Uterus (tissue), 4 donors: ENCODE measurements around the gene GOSR2. TPM values are rescaled to one million over a fixed set of nuclear protein-coding genes. Genes with fewer than 3 reads are reported as not detected.
"Not testable (repeated sequence)": the region's sequence is repeated elsewhere in the genome, so short reads cannot be mapped to it uniquely, and the experiment has no call there.

ENCODE experiments used
- DNase-seq, 2 donors: peaks; one replicate each; pipeline ENCODE4 v3.0.0-alpha.2; 2019 to 2020
- H3K27ac ChIP-seq, 2 donors: fragments of 200-600 bp; sonication (generic); 1 replicate in 1 of 2; 2 replicates in 1 of 2; pipeline ENCODE4 v1.5.1; 2016 to 2018
- H3K27me3 ChIP-seq, 2 donors: fragments of 200-600 bp; sonication (generic); one replicate each; pipeline ENCODE4 v1.5.1; 2018 to 2019; ENCODE audit warnings: control low read depth in 1 of 2
- H3K36me3 ChIP-seq, 2 donors: fragments of 200-600 bp; sonication (generic); one replicate each; pipeline ENCODE4 v1.5.1; 2019; ENCODE audit warnings: control low read depth in 1 of 2
- H3K4me1 ChIP-seq, 2 donors: fragments of 200-600 bp; sonication (generic); one replicate each; pipeline ENCODE4 v1.5.1; 2018 to 2019; ENCODE audit warnings: control low read depth in 1 of 2
- H3K4me3 ChIP-seq, 2 donors: fragments of 200-600 bp; sonication (generic); 1 replicate in 1 of 2; 2 replicates in 1 of 2; pipeline ENCODE4 v1.5.1; 2018 to 2019; ENCODE audit warnings: mild to moderate bottlenecking in 1 of 2
- H3K9me3 ChIP-seq, 2 donors: fragments of 200-600 bp; sonication (generic); one replicate each; pipeline ENCODE4 v1.5.1; 2019; ENCODE audit warnings: control low read depth in 1 of 2
- CTCF ChIP-seq, 4 experiments: fragments of 200-600 bp in 2 of 4; fragments of 450-650 bp in 2 of 4; sonication (generic) in 2 of 4; IDR thresholded peaks; one replicate each; pipeline ENCODE4 v1.5.1; 2016 to 2019; ENCODE audit warnings: antibody characterized with exemption in 4 of 4, mild to moderate bottlenecking in 2 of 4, moderate library complexity in 1 of 4
- POLR2A ChIP-seq, 2 donors: fragments of 450-650 bp; IDR thresholded peaks; one replicate each; pipeline ENCODE4 v1.6.1; 2016; ENCODE audit warnings: antibody characterized with exemption in 2 of 2, mild to moderate bottlenecking in 1 of 2, moderate library complexity in 1 of 2
- intact Hi-C: fragments of 100-400 bp; cut with DNase I; formaldehyde crosslinking; loops from one replicate; pipeline ENCODE4 v1.15.1; 2023; ENCODE audit warnings: low total_unique reads
- total RNA-seq, 4 donors: library from RNA; depleted of rRNA in 3 of 4; stranded (reverse); fragments of >200 nt in 3 of 4; gene quantifications; one replicate each; pipeline versions ENCODE4 v1.1.0 to v1.2.4, GENCODE V29; 2014 to 2023
- donor health status: DM: yes; HTN: yes; CAD: no.

Gene GOSR2
- total RNA-seq, 4 donors from 2014 or later: 66.9 to 90.5 (median 77.2) TPM

GRCh38 chr17:46982577-46982976, 59.6 kb downstream of the GOSR2 start:
- DNase-seq: no peak

DNA sequence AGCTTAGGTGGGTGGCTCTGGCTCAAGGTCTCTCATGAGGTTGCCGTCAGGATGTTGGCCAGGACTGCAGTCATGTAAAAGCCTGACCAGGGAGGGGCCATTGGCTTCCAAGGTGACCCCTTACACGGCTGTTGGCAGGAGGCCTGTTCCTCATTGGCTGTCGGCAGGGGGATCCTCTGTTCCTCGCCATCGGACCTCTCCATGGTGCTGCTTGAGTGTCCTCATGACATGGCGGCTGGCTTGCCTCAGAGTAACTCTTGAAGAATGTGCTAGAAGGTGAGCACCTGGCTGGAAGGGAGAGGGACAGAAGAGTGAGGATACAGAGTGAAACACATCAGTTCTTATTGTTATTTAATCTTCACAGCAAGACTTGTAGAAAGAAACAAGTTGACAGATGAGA, 60.8 kb downstream of the GOSR2 start:
- Histone ChIP-seq H3K27me3 (peaks cover 0 to 5% of the 10 kb centered on the region in 2 donors), H3K4me3 (no peak overlapping the region), H3K4me1 (peaks cover 0 to 1% of the 10 kb centered on the region in 2 donors), H3K27ac (no peak overlapping the region), H3K36me3 (no peaks in the 10 kb centered on the region), H3K9me3 (no peaks in the 10 kb centered on the region)
- TF ChIP-seq POLR2A (IDR thresholded peaks at IDR 0.05): no peak
- DNase-seq: no peak
- intact Hi-C loops: no loop called here

More at GRCh38 chr17:46982577-46982976, 59.6 kb downstream of the GOSR2 start:
- Histone ChIP-seq H3K27me3 (peaks cover 0 to 14% of the 10 kb centered on the region in 2 donors), H3K4me3 (no peak overlapping the region), H3K4me1 (peaks cover 0 to 8% of the 10 kb centered on the region in 2 donors), H3K9me3 (no peaks in the 10 kb centered on the region), H3K36me3 (no peaks in the 10 kb centered on the region), H3K27ac (no peak overlapping the region)
- intact Hi-C loops: no loop called here
- TF ChIP-seq POLR2A (IDR thresholded peaks at IDR 0.05) (no peak), CTCF (IDR thresholded peaks at IDR 0.05) (no peak)

GRCh38 chr17:46984341-46984740, 61.4 kb downstream of the GOSR2 start:
- H3K36me3 ChIP-seq: no peaks in the 10 kb centered on the region
- TF ChIP-seq POLR2A (IDR thresholded peaks at IDR 0.05): no peak
- no peak for TF ChIP-seq CTCF (IDR thresholded peaks at IDR 0.05)
- H3K4me3 ChIP-seq: no peak overlapping the region
- no peaks in the 10 kb centered on the region for H3K9me3 ChIP-seq
- no peak for DNase-seq
- H3K27ac ChIP-seq: no peak overlapping the region
- no peaks in the 10 kb centered on the region for H3K4me1 ChIP-seq
- H3K27me3 ChIP-seq: no peaks in the 10 kb centered on the region
- intact Hi-C loops: no loop called here

GRCh38 chr17:46984892-46985291, 61.9 kb downstream of the GOSR2 start:
- TF ChIP-seq CTCF (IDR thresholded peaks at IDR 0.05): no peak
- no peak for TF ChIP-seq POLR2A (IDR thresholded peaks at IDR 0.05)
- DNase-seq: no peak
- Histone ChIP-seq H3K36me3 (no peaks in the 10 kb centered on the region), H3K4me3 (no peak overlapping the region), H3K9me3 (no peaks in the 10 kb centered on the region), H3K27ac (no peak overlapping the region), H3K27me3 (no peaks in the 10 kb centered on the region), H3K4me1 (no peaks in the 10 kb centered on the region)
- intact Hi-C loops: no loop called here

DNA sequence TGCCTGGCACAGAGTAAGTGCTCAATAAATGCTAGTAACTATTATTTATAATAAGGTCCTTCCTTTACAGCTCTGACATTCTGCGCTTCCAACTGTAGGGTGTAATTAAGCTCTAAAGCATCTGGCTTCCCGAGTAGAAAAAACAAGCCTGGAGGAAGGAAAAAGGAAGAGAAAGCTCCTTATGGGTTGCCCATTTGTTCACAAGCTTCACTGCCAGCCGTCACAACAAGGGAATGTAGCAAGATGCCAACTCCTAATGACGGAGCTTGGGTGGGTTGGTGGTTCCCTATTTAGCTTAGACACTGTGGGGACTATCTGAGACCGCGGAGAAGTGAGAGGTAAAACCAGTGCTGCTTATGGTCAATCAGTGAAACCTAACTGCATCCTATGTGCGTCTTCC, 63.4 kb downstream of the GOSR2 start:
- H3K9me3 ChIP-seq: no peaks in the 10 kb centered on the region
- DNase-seq: no peak
- H3K36me3 ChIP-seq: no peaks in the 10 kb centered on the region
- intact Hi-C loops: no loop called here
- no peaks in the 10 kb centered on the region for H3K27me3 ChIP-seq
- no peak overlapping the region for H3K4me3 ChIP-seq
- H3K4me1 ChIP-seq: no peaks in the 10 kb centered on the region
- no peak overlapping the region for H3K27ac ChIP-seq
- TF ChIP-seq CTCF (IDR thresholded peaks at IDR 0.05) (no peak), POLR2A (IDR thresholded peaks at IDR 0.05) (no peak)

DNA sequence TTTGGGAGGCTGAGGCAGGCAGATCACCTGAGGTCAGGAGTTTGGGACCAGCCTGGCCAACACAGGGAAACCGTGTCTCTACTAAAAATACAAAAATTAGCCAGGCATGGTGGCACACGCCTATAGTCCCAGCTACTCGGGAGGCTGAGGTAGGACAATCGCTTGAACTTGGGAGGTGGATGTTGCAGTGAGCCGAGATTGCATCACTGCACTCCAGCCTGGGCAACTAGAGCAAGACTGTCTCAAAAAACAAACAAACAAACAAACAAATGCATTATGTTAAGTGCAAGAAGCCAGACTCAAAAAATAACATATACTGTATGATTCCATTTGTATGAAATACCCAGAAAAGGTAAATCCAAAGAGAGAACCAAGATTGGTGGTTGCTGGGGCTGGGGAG, 65.0 kb downstream of the GOSR2 start:
- H3K9me3 ChIP-seq, H3K27ac ChIP-seq, H3K4me3 ChIP-seq, H3K36me3 ChIP-seq, H3K27me3 ChIP-seq, intact Hi-C loops, H3K4me1 ChIP-seq, DNase-seq: not testable (repeated sequence)
